Measurements from ENCODE around the gene TMCO4. TPM values are rescaled to one million over a fixed set of nuclear protein-coding genes. Genes with fewer than 3 reads are reported as not detected.

TMCO4 gene
- total and polyA plus RNA-seq, 10 of the 15 experiments (the other 5 are each of a cell fraction or from before 2014, with no cell fraction given), result 2.4 to 20.8 (median 13.0) TPM

- no peak overlapping the region for H3K27ac ChIP-seq (ENCODE audit: control insufficient read depth, insufficient read depth)
- in situ Hi-C loops (cut with MboI), result no loop called here
- no peaks in the 10 kb centered on the region for H3K4me1 ChIP-seq (ENCODE audit: control insufficient read depth, insufficient read depth, low read length)
- ChIA-PET CTCF (no interaction called here), RAD21 (ENCODE audit: unreplicated experiment) (no interaction called here), SMC1A (ENCODE audit: uncharacterized antibody, unreplicated experiment) (no interaction called here), POLR2A (no interaction called here)
- TF ChIP-seq ESRRA (IDR thresholded peaks at IDR 0.05; ENCODE audit: low read length) (no peak), PRDM15 (CRISPR knock-in tag; IDR thresholded peaks at IDR 0.05) (no peak), YY1 (IDR thresholded peaks at IDR 0.05; ENCODE audit: low read depth, low read length) (no peak), ZNF217 (IDR thresholded peaks at IDR 0.05) (no peak)
- BruUV-seq (replicated peaks), result no TSS peak
- H2AFZ ChIP-seq (ENCODE audit: control insufficient read depth, low read depth, low read length), result no peak overlapping the region
- DNase-seq (ENCODE audit: low read depth, low spot score) (no peak), FAIRE-seq (no peak), ATAC-seq (no peak)
- H3K27me3 ChIP-seq (replicated peaks in 1 of 2; ENCODE audit: control insufficient read depth in 2 of 2, insufficient read depth in 2 of 2, low read length in 1 of 2), result no peaks in the 10 kb centered on the region
- H3K9ac ChIP-seq (ENCODE audit: control insufficient read depth, insufficient read depth, low read length), result no peak overlapping the region
- no peaks in the 10 kb centered on the region for H3K9me3 ChIP-seq (replicated peaks; ENCODE audit: control insufficient read depth, insufficient read depth, low read length)
- no peaks in the 10 kb centered on the region for H4K20me1 ChIP-seq (ENCODE audit: control insufficient read depth, insufficient read depth)
- H3K79me2 ChIP-seq (ENCODE audit: control insufficient read depth, insufficient read depth, low read length), result no peaks in the 10 kb centered on the region
- H3K36me3 ChIP-seq (ENCODE audit: control insufficient read depth in 2 of 2, insufficient read depth in 2 of 2, low read length in 1 of 2), result peaks cover 6 to 11% of the 10 kb centered on the region in 2 experiments
- no peak overlapping the region for H3K4me3 ChIP-seq
- H3K4me2 ChIP-seq (ENCODE audit: control insufficient read depth, insufficient read depth), result no peak overlapping the region
- WGBS (ENCODE audit: insufficient coverage, insufficient replicate concordance, low lambda C conversion rate, missing lambda C conversion rate), result 100% methylated on average over 5 of the region's 5 CpGs
- intact Hi-C loops (cut with micrococcal nuclease; ENCODE audit: unreplicated experiment), result no loop called here
Measured at GRCh38 chr1:19776287-19776686, 23.4 kb downstream of the TMCO4 start.

- Histone ChIP-seq H3K9ac (ENCODE audit: control insufficient read depth, insufficient read depth, low read length) (no peak overlapping the region), H3K79me2 (ENCODE audit: control insufficient read depth, insufficient read depth, low read length) (no peaks in the 10 kb centered on the region), H2AFZ (ENCODE audit: control insufficient read depth, low read depth, low read length) (no peak overlapping the region), H3K4me2 (ENCODE audit: control insufficient read depth, insufficient read depth) (no peak overlapping the region), H3K9me3 (replicated peaks; ENCODE audit: control insufficient read depth, insufficient read depth, low read length) (no peaks in the 10 kb centered on the region), H3K27me3 (replicated peaks in 1 of 2; ENCODE audit: control insufficient read depth in 2 of 2, insufficient read depth in 2 of 2, low read length in 1 of 2) (no peaks in the 10 kb centered on the region), H3K36me3 (ENCODE audit: control insufficient read depth in 2 of 2, insufficient read depth in 2 of 2, low read length in 1 of 2) (peaks cover 6 to 11% of the 10 kb centered on the region in 2 experiments), H3K27ac (ENCODE audit: control insufficient read depth, insufficient read depth) (no peak overlapping the region), H3K4me3 (no peak overlapping the region), H3K4me1 (ENCODE audit: control insufficient read depth, insufficient read depth, low read length) (no peaks in the 10 kb centered on the region), H4K20me1 (ENCODE audit: control insufficient read depth, insufficient read depth) (no peaks in the 10 kb centered on the region)
- ChIA-PET CTCF (no interaction called here), POLR2A (no interaction called here), RAD21 (ENCODE audit: unreplicated experiment) (no interaction called here), SMC1A (ENCODE audit: uncharacterized antibody, unreplicated experiment) (no interaction called here)
- no peak for FAIRE-seq
- intact Hi-C loops (cut with micrococcal nuclease; ENCODE audit: unreplicated experiment) (no loop called here), in situ Hi-C loops (cut with MboI) (no loop called here)
- no TSS peak for BruUV-seq (replicated peaks)
- ATAC-seq, result no peak
- DNase-seq (ENCODE audit: low read depth, low spot score), result no peak
- 96% methylated on average over 9 of the region's 9 CpGs for WGBS (ENCODE audit: insufficient coverage, insufficient replicate concordance, low lambda C conversion rate, missing lambda C conversion rate)
- TF ChIP-seq MTA3 (IDR thresholded peaks at IDR 0.05; ENCODE audit: borderline replicate concordance, low read length) (no peak), PML (IDR thresholded peaks at IDR 0.05; ENCODE audit: low read length) (no peak), ZBTB40 (IDR thresholded peaks at IDR 0.05; ENCODE audit: borderline replicate concordance) (no peak), CBX3 (IDR thresholded peaks at IDR 0.05; ENCODE audit: borderline replicate concordance, low read depth) (no peak), MEF2B (IDR thresholded peaks at IDR 0.05; ENCODE audit: partially characterized antibody, poor library complexity, severe bottlenecking) (no peak), GATAD2B (conservative IDR thresholded peaks at IDR 0.05; ENCODE audit: low read depth) (no peak), SMAD1 (IDR thresholded peaks at IDR 0.05; ENCODE audit: low read depth, partially characterized antibody) (no peak), YBX1 (IDR thresholded peaks at IDR 0.05) (no peak), NBN (IDR thresholded peaks at IDR 0.05) (no peak)
Measured at GRCh38 chr1:19775831-19776230, 23.9 kb downstream of the TMCO4 start.
